Measurements from ENCODE around the gene PTPN21.

The PTPN21 gene

DNA sequence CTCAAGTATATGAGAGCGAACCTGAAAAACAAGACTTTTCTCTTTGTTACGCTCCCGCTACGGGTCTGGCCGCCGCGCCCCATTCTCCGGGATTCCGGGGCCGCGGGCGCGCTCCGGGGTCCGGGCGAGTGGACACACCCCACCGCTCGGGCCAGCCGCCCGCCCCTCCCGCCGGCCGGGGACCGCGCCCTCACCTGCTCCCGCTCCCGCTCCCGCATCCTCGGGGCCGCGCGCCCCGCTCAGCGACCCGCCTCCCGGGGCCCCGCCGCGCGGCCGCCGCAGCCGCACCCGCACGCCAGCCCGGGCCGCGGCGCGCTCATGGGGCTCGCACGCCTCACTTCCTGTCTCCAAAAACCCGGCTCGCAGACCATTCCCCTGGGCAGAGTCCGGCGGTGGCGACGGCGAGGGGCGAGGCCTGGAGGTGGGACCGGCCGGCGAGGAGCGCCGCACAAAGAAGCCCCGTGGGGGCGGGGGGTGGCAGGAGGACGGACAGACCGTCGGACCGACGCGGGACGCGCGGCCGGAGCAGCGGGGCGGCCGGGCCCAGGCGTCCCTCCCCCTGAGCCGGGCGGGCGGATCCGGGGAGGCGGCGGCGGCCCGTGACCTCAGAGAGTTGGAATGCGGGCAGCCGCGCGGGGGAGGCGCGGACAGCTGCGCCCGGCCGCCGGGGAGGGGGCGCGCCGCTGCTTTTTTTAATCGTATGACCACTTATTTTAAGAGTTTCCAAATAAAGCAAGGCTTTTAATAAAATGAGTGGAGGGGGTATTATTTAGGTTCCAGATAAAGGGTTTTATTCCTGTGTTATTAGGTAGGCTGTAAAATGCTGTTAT is at the start of gene PTPN21:
TSS of gene PTPN21 (minus strand) at position 551 of the 830 bp plus-strand sequence. CDS start 4,590 bp downstream, outside the sequence.
- DNase-seq (ENCODE audit: low read depth, low spot score), result peak; percentile 93

DNA sequence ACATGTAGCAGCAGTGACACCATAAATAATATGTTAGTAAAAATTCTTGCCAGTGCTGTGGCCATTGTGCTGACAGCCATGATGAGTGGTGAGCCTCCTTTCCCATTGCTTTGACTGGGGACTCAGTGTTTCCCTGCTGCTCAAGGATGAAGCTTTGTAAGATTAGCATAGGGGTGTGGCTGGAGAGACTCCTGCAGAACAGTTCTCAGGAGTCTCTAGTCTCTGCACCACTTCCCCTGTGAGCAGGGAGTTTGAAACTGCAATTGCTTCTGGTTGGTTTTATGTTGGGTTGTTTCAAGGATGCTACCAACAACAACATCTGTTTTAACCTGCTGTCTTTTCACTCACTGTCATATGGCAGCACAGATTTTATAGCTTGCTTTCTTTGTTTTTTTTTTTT is 49.4 kb upstream of the PTPN21 start:
- no peak for DNase-seq (ENCODE audit: low read depth, low spot score)

DNA sequence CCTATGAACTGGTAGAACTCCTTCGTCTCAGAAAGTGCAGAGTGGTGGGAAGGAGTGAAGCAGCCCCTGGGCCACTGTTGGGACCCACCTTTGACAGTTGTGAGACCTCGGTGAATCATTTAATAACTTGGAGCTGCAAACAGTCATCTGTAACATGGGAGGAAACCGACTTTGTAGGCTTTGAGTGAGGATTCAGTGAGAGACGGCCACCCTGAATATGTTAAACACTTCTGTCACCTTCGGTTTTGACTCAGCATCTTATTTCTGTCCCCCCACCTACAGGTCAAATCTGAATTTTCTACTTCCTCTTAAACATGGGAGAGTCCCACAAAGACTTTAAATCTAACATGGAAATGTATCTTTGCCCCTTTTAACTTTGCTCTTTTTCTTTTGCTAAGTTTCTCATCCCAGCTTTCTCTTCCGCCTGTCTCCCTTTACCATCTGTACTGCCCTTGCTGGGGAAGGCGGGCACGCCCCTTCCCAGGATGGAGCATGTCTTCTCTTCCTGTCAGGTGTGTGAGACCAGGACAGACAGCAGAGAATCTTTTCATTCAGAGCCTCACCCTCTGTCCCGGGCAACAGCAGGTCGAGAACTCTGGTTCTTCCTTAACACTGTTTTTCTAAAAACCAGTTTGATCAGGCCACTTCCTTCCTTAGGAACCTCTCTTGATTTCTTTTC is 45.1 kb upstream of the PTPN21 start:
- no peak for DNase-seq (ENCODE audit: low read depth, low spot score)

DNA sequence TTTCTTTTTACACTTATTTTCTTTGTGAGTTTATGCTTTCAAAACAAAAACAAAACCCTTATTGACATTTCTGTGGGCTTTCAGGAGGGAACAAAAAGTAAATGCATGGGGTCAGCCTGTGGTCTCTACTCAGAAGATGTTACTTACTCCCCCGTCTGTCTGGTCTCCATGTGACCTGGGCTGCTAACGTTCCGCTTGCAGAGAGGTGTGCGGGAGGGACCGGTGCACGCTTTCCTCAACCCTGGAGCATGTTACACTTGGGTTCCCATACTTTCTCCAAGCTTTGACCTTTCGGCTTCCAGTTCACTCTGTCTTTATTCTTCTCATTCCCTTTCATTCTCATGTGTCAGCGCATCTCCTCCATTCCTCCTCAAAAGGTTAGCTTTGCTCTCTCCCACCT is 44.5 kb upstream of the PTPN21 start:
- no peak for DNase-seq (ENCODE audit: low read depth, low spot score)

DNA sequence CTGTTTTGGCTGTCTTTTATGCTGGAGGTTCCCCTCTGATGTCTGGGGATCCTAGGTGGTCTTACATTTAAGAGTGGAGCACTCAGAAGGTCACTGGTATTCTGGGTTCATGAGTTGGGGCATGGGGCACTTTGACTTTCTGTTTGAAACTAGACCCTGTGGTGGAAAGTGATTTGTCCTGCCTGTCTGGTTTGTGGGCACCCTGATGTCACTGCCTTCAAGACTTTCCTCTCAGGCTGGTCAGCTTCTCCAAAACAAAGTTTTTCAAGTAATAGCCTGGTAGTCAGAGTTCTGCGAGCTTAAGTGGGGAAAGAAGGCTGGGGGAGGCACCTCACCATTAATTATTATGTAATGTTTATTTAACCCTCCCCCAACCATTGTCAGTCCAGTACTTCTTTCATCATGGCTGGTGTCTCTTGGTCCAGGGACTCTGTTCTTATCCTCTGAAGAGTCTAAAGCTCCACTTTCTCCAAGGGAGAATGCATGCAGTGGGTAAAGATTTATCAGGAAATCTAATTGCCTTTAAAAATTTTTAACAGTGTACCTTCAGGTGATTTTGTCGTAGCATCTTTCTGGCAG is 43.4 kb upstream of the PTPN21 start:
- peak; percentile 7 for DNase-seq (ENCODE audit: low read depth, low spot score)

DNA sequence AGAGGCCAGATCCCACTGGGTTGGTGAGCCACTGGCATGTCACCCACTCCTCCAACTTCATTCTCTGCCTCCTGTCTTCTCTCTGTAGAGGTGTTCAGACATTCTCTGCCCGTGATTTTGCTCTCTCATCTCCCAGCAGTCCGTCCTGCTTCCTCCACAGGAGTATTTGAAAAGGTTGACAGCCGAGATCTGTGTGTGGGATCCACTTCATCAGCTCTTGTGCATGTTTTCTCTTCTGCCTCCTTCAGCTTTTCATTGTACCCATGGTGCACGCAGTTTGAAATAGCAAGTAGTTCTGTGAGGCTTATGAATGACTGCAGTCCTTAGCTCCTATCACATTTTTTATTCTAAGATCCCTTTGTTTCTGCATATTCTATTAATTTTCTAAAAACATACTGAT is 42.8 kb upstream of the PTPN21 start:
- no peak for DNase-seq (ENCODE audit: low read depth, low spot score)

DNA sequence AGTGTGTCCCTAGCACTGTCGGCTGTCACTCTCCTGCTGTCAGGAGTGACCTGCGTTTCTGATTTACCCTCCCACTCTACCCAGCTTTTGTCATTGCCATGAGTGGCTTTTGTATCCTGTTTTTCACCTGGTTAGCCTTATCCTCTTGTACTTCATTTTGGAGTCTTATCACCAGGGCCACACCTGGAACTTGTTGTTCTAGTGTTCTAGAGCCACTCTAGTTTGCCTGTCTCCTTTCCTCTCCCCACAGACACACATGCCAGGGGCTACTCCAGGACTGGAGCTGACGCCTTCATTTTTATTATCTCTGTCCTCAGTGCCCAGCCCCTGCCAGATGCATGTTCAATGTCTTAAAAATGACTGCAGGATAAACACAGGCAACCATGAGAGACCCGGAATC is 42.2 kb upstream of the PTPN21 start:
- no peak for DNase-seq (ENCODE audit: low read depth, low spot score)

DNA sequence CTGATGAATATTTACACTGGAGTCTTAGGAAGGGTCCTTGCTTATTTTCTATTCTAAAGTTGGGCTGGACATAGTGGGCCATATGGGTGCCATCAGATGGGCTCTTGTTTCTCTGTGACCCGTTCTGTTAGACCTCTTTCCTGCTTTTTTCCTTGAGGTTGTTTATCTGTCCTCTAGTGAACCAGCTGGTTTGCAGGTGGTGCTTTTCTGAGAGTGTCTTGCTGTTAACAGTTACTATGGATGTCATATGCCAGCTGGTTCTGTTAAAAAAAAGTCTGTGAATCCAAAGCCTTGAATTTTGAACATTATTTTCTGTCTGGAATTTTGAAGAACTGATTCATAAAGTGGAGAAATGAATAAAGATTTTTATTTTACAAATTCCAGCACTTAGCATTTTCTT is 37.2 kb upstream of the PTPN21 start:
- no peak for DNase-seq (ENCODE audit: low read depth, low spot score)

DNA sequence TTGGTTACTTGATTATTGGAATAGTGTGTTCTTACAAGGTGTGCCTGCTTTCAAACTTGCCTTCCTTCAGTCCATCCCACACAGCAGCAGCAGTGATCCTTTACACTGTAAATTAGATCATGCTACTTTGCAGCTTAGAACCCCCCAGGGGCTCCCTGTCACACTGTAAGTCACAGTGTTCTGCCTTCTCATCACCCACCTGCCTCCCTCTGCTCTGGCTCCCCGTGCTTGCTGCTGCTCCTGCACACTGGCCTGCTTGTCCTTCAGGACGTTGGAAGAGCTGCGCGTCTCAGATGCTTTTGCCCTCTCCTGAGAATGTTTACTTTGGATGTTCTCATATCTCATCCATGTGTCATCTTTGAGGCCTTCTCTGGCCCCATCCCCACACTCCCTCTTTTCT is 35.4 kb upstream of the PTPN21 start:
- DNase-seq (ENCODE audit: low read depth, low spot score), result no peak

DNA sequence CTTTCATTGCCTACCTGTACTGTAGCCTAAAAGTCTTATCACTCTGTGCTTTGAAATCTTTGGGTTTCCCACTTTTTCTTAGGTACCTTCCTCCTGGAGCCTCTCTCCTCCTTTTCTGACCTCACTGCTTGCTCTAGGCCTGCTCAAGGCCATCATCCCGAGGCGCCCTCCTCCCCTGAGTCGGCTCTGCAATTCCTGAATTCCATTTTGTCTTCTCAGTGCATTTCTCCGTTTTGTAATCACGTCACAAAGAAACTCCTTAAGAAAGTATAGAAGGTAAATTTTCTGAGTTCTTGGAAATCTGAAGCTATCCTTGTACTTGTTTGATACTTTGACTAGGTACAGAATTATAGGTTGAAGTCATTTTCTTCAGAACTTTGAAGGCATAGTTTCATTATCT is 33.3 kb upstream of the PTPN21 start:
- no peak for DNase-seq (ENCODE audit: low read depth, low spot score)

DNA sequence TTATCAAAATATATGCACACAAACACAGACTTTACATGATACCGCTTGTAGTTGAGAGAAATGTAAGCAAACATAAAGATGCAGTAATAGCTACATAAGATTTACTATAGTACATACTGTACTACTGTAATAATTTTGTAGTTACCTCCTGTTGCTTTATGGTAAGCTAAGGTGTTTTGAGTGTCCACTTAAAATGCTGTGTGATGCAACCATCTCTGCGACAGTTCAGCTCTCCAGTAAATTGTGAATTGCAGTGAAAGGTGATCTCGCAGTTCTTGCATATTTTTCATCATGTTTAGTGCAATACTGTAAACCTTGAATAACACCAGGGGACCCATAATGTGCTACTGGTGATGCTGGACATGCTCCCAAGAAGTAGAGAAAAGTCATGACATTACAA is 29.6 kb upstream of the PTPN21 start:
- DNase-seq (ENCODE audit: low read depth, low spot score), result no peak

DNA sequence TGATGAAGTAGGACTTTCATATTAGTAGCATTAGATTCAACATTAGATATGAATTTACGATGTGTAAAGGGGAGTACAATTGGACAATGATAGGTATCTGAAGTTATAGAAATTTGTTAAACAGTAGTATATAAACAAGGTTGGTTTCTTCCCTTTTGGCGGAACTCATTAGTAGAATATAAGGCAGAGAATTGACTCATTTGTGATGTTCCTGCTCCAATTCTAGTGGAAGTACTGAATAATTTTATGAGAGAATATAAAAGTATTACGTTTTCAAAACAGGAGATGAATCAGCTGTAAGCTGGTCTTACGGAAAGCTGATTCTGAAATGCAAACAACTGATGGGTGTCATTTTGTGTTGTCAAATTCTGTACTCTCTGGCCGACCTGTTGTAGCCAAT is 21.4 kb upstream of the PTPN21 start:
- no peak for DNase-seq (ENCODE audit: low read depth, low spot score)

DNA sequence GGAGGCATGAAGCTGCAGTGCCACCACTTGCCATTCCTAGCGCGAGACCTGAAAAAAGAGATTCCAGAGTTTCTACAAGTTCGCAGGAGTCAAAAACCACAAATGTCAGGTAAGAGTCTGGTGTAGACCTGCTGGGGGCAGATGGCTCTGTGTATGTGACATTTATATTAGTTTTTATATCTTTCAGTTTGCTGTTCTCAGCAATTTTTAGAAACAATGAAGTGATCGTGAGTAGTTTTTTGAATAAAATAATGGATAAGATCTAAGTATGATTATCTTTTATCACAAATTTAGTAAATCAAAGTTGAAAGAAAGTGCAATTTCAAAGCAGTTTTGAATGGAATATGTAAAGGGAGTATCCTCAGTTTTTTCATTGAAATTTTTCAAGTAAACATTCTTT is 17.3 kb upstream of the PTPN21 start:
- DNase-seq (ENCODE audit: low read depth, low spot score), result no peak

DNA sequence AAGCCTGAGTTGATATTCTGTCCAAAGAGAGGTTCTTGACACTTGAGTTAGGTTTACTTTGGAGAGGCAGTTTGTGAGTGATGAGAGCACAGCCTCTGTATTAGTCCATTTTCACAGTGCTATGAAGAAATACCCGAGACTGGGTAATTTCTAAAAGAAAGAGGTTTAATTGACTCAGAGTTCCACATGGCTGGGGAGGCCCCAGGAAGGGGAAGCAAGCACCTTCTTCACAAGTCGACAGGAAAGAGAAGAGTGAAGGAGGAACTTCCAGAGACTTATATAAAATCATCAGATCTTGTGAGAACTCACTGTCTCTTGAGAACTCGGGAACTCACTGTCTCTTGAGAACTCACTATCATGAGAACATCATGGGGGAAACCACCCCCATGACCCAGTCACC is 13.4 kb upstream of the PTPN21 start:
- DNase-seq (ENCODE audit: low read depth, low spot score), result no peak

DNA sequence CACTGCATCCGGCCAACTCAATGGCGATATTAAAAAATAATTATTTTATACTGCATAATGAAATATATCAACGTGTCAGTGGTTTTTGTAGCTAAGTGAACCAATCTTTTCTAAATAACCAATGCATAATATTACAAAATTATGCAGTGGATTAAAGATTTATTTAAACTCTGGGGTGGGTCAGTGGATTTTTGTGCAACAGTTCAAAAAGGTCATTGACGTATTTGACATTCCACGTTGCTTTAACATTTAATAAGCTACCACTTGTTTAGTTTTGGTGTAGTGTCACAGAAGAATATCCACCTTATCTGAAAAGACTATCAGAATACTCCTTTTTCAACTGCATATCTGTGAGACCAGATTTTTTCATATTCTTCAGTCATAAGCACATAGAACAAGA is 10.6 kb upstream of the PTPN21 start:
- DNase-seq (ENCODE audit: low read depth, low spot score), result no peak

DNA sequence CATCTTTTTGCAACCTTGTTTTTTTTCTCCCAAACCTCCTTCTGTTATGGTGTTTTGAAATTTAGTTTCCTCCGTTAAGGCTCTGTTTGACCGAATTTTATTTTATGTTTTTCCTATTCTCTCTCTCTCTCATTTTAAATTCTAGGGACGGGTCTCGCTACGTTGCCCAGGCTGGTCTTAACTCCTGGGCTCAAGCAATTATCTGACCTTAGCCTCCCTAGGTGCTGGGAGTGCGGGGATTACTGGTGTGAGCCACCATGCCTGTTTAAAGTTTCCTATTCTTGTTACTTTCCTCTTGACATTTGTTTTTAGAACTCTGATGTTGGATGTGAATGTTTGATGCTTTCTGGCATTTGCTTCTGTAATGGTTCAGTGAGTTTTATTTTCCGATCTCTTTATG is 9.0 kb upstream of the PTPN21 start:
- DNase-seq (ENCODE audit: low read depth, low spot score), result no peak

DNA sequence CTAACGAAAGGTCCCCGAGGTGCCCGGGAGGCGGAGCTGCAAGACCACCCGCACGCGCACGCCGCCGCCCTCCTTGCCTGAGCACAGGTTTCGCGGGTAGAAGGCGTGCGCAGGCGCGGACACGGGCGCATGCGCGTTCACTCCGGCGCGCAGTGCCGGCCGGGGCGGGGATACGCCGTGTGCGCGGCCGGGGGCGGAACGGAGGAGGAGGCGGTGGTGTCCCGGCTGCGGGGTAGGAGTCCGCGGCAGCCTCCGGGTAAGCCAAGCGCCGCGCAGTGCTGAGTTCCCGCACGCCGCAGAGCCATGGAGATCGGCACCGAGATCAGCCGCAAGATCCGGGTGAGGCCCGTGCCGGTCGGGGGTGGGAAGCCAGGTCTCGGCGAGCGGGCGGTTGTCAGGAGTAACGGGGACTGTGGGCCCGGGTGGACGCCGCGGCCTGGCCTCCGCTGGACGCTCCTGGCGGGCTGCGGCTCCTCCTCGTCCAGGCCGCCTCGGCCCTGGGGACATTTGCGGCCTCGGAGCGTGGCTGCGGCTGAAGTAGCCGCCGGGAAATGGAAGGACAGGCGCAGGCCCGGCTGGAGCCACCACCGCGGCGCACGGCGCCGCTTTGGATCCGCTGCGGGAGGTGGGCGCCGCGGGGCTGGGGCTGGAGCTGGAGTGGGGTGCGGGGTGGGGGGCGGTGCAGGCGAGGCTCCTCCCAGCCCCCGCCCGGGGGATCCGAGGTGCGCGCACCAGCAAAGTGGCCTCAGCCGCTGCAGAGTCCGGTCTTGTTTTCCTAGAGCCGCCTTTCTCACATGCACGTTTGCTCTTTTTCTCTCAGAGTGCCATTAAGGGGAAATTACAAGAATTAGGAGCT is 8.3 kb upstream of the PTPN21 start, which contains the start of gene ZC3H14:
TSS of gene ZC3H14 (plus strand) at position 207 of the 856 bp plus-strand sequence. CDS start at position 304, 97 bp downstream.
- DNase-seq (ENCODE audit: low read depth, low spot score), result peak; percentile 97

DNA sequence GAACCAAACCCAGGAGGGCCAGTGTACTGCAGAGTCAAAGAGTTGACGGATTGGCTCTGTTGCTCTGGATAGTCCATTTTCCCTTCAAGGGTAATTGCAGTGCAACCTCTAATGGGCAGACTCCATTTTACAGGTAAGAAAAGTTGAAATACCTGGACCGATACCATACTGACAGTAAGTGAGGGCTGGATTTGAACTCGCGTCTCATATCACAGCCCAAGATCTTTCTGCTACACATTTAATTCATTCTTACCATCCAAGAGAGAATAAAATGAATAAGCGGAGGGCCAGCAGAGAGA is 7.7 kb upstream of the PTPN21 start:
- DNase-seq (ENCODE audit: low read depth, low spot score), result no peak

DNA sequence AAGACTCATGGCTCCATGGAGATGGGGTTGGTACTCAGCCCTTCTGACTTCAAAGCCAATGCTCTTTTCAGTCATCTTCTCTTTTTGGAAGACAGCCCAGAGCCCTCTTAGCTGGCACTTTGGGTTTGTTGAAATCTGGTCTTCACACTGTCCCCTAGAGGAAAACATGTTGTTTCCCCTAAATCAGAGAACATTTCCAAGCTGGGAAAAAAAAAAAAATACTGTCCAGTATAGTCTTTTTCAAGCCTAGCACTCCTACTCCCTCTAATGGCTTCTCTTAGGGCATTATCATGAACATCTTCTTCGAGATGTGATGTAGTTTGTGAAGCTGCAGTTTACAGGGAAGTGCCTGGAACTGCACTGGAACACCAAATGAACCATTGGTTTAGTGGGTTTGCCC is 5.0 kb upstream of the PTPN21 start:
- DNase-seq (ENCODE audit: low read depth, low spot score), result peak; percentile 42

DNA sequence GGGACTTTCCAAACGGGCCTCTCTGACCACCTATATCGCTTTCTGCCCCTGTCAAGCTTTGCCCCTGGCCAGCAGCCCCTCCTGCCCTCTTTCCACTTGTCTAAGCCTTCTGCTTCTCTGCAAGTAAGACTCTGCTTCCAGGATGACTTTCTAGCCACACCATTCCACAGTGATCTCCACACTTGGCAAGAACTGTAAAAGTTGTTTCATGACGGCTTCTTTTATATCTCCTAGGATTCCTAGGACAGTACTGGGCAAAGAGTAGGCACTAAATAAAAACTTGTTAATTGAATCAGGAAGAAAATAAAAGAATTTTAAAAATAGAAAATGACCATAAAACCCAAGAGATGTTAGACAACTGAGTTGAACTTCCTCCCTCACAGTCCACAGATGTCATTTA is 1.8 kb upstream of the PTPN21 start:
- DNase-seq (ENCODE audit: low read depth, low spot score), result no peak

DNA sequence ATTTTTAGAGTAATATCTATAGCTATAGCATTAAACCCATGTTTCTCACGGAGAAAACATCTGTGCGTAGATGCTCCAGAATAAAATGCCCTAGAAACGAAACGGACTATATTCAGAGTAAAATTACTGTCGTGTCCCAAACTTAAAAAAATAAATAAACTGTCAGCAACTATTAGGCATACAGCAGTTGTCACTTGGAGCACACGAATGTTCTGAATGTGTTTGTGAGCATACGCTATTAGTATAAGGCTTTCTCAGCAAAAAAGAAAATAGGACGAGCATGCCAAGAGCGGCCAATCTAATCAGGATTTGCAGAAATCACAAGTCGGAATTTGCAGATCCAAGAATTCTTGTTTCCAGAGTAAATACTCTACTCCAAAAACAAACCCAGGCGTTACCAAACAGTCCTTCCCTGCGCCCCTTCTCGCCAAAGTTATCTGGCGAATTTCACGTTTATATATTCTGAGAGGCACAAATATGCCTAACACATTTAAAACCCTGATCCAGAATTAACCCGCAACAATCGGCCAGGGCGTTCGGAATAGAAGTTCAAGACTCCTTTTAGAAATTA is 836 bp downstream of the PTPN21 start:
- peak; percentile 42 for DNase-seq (ENCODE audit: low read depth, low spot score)

DNA sequence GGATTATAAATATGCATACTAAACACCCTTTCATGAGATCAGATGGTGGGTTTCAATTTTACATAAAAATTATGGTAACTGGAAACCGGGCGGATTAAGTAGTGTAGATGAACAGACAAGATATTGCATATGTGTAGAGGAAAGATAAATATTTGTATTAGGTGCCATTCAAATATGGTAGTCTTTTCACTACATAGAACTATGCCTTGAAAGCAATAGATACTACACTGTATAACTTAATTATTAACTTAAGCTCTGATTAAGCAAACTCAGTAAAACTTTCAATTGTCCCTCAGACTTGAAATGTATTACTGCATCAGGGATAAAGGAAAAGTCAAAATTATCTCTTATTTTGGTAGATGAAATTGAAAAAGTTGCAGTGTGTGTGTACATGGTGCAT is 1.9 kb downstream of the PTPN21 start:
- no peak for DNase-seq (ENCODE audit: low read depth, low spot score)

Measured in astrocyte of the hippocampus (primary cell).